CD4-positive, alpha-beta T cell treated with Interleukin-12 subunit alpha and Interleukin-12 subunit beta, for 1 hour (primary cell): ENCODE data around the gene FBP1.
"Not testable (repeated sequence)": the region's sequence is repeated elsewhere in the genome, so short reads cannot be mapped to it uniquely, and the experiment has no call there.

ENCODE experiments used
- DNase-seq: peaks from one replicate; pipeline ENCODE4 v3.0.0-alpha.2; 2020

Gene FBP1

GRCh38 chr9:94568250-94568889, 70.9 kb downstream of the FBP1 start:
- no peak for DNase-seq

DNA sequence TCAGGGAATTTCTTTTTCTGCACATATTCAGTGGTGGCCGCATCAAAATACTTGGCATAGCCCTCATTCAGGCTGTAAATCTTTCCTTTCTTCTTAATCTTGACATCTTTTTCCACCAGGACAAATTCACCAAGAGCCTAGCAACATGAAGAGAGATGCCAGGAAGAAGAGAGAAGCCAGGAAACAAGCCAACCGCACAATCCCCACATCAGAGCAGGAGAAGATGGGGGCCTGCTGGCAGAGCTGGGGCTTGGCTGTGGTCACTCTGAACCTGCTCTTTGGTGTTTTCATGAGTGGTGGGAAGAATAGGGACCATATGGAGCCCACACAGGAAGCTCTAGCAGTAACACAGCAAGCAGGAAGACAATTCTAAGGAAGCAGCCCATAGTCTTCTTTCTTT, 72.0 kb downstream of the FBP1 start:
- no peak for DNase-seq

- no peak for DNase-seq
Measured at GRCh38 chr9:94566550-94566949, 72.8 kb downstream of the FBP1 start.

DNA sequence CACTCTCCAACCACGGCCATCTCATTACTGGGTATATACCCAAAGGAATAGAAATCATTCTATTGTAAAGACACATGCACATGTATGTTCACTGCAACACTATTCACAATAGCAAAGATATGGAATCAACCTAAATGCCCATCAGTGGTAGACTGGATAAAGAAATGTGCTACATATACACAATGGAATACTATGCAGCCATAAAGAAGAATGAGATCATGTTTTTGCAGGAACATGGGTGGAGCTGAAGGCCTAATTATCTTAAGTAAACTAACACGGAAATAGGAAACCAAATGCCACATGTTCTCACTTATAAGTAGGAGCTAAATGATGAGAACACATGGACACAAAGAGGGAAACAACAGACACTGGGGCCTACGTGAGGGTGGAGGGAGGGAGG, 75.0 kb downstream of the FBP1 start:
- DNase-seq, result not testable (repeated sequence)

- no peak for DNase-seq
Measured at GRCh38 chr9:94563548-94563947, 75.8 kb downstream of the FBP1 start.

DNA sequence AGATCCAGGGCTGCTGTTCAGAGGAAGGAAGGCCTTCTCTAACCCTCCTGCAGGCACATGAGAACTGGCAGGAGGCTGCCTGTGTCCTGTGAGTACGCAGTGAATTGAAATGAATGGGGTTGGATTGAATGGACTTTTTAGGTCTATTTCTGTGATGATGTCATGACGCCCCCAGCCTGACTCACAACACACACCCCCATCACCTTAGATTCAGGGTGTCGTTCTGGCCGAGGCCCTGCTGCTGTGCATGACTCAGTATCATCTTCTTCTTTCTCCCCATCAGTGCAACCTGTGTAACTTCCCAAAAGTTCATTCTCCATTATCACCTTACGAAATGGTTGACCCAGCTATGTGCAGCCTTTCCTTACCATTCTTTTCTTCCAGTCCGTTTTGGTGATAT, 79.1 kb downstream of the FBP1 start:
- no peak for DNase-seq

DNA sequence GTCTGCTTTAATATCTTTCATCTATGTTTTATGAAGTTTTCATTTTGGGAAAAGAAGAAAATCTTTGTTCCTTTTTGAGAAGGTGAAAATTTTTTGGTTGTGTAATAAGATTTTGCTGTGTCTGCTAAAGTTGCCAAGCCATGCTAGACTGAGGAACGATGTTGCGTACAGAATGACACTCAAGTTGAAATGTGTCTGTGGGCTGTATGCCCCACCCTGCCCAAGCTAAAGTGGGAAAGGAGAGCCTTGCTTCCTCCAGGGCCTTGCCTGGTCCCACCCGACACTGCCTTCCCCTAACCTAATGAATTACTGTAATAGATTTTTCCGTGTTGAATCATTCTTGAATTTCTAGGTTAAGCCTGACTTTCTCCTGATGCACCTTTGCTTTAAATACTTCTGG, 81.9 kb downstream of the FBP1 start:
- no peak for DNase-seq

DNA sequence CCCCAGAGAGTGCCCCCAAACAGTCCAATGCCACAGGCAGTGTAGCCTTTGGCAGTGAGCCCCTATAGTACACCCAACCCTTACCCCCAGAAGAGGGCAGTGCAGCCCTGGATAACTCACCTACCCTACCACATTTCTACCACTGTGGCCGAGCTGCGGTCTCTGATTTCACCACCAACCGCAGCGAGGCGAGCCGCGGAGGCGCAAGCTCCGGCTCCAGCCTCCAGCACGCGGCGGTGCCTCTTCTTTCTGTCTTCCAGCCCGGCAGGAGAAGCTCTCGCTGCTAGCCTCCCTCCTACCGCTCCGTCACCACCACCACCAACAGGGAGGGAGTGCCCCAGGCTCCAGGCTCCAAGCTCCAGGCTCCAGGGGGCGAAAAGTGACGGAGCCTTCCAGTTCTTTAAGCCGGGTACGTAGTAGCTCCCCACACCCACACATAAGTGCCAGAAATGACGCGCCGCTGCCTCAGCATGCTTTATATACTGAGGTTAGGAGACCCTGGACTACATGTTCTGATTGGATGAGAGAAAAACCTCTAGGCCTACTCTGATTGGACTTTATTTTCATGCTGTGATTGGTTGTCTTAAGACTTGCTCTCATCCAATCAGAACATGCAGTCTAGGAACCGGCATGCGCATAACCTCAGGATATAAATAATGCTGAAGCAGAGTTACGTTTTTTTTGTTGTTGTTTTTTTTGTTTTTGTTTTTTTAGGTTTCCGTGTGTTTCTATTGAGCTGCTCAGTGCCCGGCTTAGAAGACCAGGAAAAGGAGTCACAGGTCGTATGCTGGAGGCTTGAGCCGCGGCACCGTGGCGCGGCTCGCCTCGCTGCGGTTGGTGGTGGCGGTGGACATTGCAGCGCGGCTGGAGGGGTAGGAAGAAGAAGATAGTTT, 84.6 kb downstream of the FBP1 start, which contains the start of gene PCAT7:
TSS of gene PCAT7 (plus strand) at position 645 of the 893 bp plus-strand sequence.
- DNase-seq, result peak; percentile 18

DNA sequence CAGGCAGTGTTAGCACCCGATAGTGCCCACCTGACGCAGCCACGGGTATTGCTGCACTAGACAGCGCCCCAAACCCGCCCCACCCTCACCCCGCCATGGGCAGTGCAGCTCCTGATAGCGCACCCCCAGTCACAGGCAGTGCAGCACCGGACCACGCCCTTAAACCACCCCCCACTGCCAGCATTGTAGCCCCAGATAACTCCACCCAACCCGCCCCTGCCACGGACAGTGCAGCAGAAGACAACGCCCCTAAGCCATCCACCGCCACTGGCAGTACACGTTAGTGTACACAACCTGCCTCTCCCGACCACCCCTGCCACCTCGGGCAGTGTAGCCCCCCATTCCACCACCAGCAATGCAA, 85.3 kb downstream of the FBP1 start:
- DNase-seq, result no peak
